Tibial nerve (tissue), 3 donors: ENCODE data around the gene SPACA5B.
"Not testable (repeated sequence)": the region's sequence is repeated elsewhere in the genome, so short reads cannot be mapped to it uniquely, and the experiment has no call there.

ENCODE experiments used
- POLR2A ChIP-seq, 2 donors: fragments of 450-650 bp; IDR thresholded peaks; one replicate each; pipeline ENCODE4 v1.6.1; 2017; ENCODE audit warnings: antibody characterized with exemption in 2 of 2, mild to moderate bottlenecking in 2 of 2, moderate library complexity in 2 of 2
- TF ChIP-seq, protein P1 (sequence below), 5 experiments: fragments of 200-600 bp in 3 of 5; fragments of 450-650 bp in 2 of 5; sonication (generic) in 3 of 5; IDR thresholded peaks; one replicate each; pipeline ENCODE4 v1.5.1; 2016 to 2019; ENCODE audit warnings: antibody characterized with exemption in 5 of 5, mild to moderate bottlenecking in 3 of 5, moderate library complexity in 2 of 5

- TF ChIP-seq, protein P1, sequence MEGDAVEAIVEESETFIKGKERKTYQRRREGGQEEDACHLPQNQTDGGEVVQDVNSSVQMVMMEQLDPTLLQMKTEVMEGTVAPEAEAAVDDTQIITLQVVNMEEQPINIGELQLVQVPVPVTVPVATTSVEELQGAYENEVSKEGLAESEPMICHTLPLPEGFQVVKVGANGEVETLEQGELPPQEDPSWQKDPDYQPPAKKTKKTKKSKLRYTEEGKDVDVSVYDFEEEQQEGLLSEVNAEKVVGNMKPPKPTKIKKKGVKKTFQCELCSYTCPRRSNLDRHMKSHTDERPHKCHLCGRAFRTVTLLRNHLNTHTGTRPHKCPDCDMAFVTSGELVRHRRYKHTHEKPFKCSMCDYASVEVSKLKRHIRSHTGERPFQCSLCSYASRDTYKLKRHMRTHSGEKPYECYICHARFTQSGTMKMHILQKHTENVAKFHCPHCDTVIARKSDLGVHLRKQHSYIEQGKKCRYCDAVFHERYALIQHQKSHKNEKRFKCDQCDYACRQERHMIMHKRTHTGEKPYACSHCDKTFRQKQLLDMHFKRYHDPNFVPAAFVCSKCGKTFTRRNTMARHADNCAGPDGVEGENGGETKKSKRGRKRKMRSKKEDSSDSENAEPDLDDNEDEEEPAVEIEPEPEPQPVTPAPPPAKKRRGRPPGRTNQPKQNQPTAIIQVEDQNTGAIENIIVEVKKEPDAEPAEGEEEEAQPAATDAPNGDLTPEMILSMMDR (IDR thresholded peaks at IDR 0.05), result not testable (repeated sequence)
- not testable (repeated sequence) for TF ChIP-seq POLR2A (IDR thresholded peaks at IDR 0.05)
Measured at GRCh38 chrX:48130326-48130725, at the start of gene SPACA5B.
